ENCODE results near the gene MIPEP.
A peak's percentile ranks its signal among the peaks of the same experiment; 100 is the strongest.

The MIPEP gene

GRCh38 chr13:23716401-23716800, 172.8 kb downstream of the MIPEP start:
- Mint-ChIP-seq H3K9me3 (peaks cover 18% of the 10 kb centered on the region), H3K4me1 (peaks cover 10% of the 10 kb centered on the region), H3K27ac (peak overlapping the region in 1 of 3 experiments; percentile 23), H3K27me3 (ENCODE audit: low read depth) (no peaks in the 10 kb centered on the region), H3K36me3 (ENCODE audit: low read depth) (no peaks in the 10 kb centered on the region), H3K4me3 (no peak overlapping the region)
- TF ChIP-seq CTCF (IDR thresholded peaks at IDR 0.05; ENCODE audit: unreplicated experiment in 3 of 3), result no peak

- Mint-ChIP-seq H3K4me1 (peaks cover 10% of the 10 kb centered on the region), H3K9me3 (peaks cover 18% of the 10 kb centered on the region), H3K36me3 (ENCODE audit: low read depth) (no peaks in the 10 kb centered on the region), H3K4me3 (no peak overlapping the region), H3K27me3 (ENCODE audit: low read depth) (no peaks in the 10 kb centered on the region), H3K27ac (no peak overlapping the region)
- TF ChIP-seq CTCF (IDR thresholded peaks at IDR 0.05; ENCODE audit: unreplicated experiment in 3 of 3), result no peak
Observed at GRCh38 chr13:23715762-23716235, 173.4 kb downstream of the MIPEP start.

GRCh38 chr13:23715092-23715761, 174.0 kb downstream of the MIPEP start:
- no peak overlapping the region for H3K4me3 Mint-ChIP-seq
- H3K36me3 Mint-ChIP-seq (ENCODE audit: low read depth), result no peaks in the 10 kb centered on the region
- no peak overlapping the region for H3K27ac Mint-ChIP-seq
- peaks cover 10% of the 10 kb centered on the region for H3K4me1 Mint-ChIP-seq
- H3K9me3 Mint-ChIP-seq, result peaks cover 18% of the 10 kb centered on the region
- no peaks in the 10 kb centered on the region for H3K27me3 Mint-ChIP-seq (ENCODE audit: low read depth)
- TF ChIP-seq CTCF (IDR thresholded peaks at IDR 0.05; ENCODE audit: unreplicated experiment in 3 of 3), result no peak

GRCh38 chr13:23714672-23715071, 174.5 kb downstream of the MIPEP start:
- Mint-ChIP-seq H3K4me3 (no peak overlapping the region), H3K9me3 (peaks cover 18% of the 10 kb centered on the region), H3K36me3 (ENCODE audit: low read depth) (no peaks in the 10 kb centered on the region), H3K4me1 (peaks cover 10% of the 10 kb centered on the region), H3K27ac (no peak overlapping the region), H3K27me3 (ENCODE audit: low read depth) (no peaks in the 10 kb centered on the region)
- TF ChIP-seq CTCF (IDR thresholded peaks at IDR 0.05; ENCODE audit: unreplicated experiment in 3 of 3), result no peak

GRCh38 chr13:23711355-23711754, 177.8 kb downstream of the MIPEP start:
- H3K27me3 Mint-ChIP-seq (ENCODE audit: low read depth), result no peaks in the 10 kb centered on the region
- no peak overlapping the region for H3K4me3 Mint-ChIP-seq
- peaks cover 18% of the 10 kb centered on the region for H3K9me3 Mint-ChIP-seq
- H3K27ac Mint-ChIP-seq, result no peak overlapping the region
- no peaks in the 10 kb centered on the region for H3K36me3 Mint-ChIP-seq (ENCODE audit: low read depth)
- H3K4me1 Mint-ChIP-seq, result peaks cover under 1% of the 10 kb centered on the region
- TF ChIP-seq CTCF (IDR thresholded peaks at IDR 0.05; ENCODE audit: unreplicated experiment in 3 of 3), result no peak

- H3K4me1 Mint-ChIP-seq, result peaks cover 10% of the 10 kb centered on the region
- no peak overlapping the region for H3K4me3 Mint-ChIP-seq
- no peaks in the 10 kb centered on the region for H3K27me3 Mint-ChIP-seq (ENCODE audit: low read depth)
- H3K9me3 Mint-ChIP-seq, result peaks cover 18% of the 10 kb centered on the region
- no peaks in the 10 kb centered on the region for H3K36me3 Mint-ChIP-seq (ENCODE audit: low read depth)
- no peak for TF ChIP-seq CTCF (IDR thresholded peaks at IDR 0.05; ENCODE audit: unreplicated experiment in 3 of 3)
- peak overlapping the region in 1 of 3 experiments; percentile 22 for H3K27ac Mint-ChIP-seq
Observed at GRCh38 chr13:23710366-23710765, 178.8 kb downstream of the MIPEP start.

Data from nephron (organoid).